ENCODE data around the gene CARD14. TPM values are rescaled to one million over a fixed set of nuclear protein-coding genes. Genes with fewer than 3 reads are reported as not detected.

The CARD14 gene
- total and polyA plus RNA-seq, 2 experiments from 2014 or later = 2.7 to 2.9 TPM

DNA sequence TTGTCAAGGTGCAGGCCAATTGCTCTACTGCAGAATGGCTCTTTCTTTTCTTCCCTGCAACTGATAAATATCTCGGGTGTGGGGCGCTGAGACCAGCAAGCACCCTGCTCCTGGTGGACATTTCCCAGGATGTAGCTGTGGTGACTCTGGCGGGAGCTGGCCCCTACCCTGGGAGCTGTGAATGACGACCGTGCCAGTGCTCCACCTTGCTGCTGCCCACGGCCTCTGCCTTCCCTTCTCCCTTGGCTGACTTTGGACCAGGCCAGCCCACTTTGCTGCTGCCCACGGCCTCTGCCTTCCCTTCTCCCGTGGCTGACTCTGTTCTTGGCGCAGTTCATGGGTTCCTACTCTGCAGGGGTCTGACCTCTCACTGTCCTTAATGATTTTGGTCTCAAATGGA is 16.1 kb downstream of the CARD14 start:
- no peak for DNase-seq (ENCODE audit: low read depth in 1 of 2, low spot score in 1 of 2)
- no peaks in the 10 kb centered on the region for H3K27me3 ChIP-seq
- TF ChIP-seq CTCF (IDR thresholded peaks at IDR 0.05; ENCODE audit: low read depth, low read length) = no peak

GRCh38 chr17:80187090-80187489 is 17.3 kb downstream of the CARD14 start:
- Histone ChIP-seq H3K27me3 (no peaks in the 10 kb centered on the region), H3K27ac (no peak overlapping the region), H3K4me1 (ENCODE audit: low read depth) (no peaks in the 10 kb centered on the region), H3K4me3 (no peak overlapping the region), H3K9me3 (ENCODE audit: low read depth) (no peaks in the 10 kb centered on the region), H3K36me3 (no peaks in the 10 kb centered on the region)
- TF ChIP-seq CTCF (IDR thresholded peaks at IDR 0.05; ENCODE audit: low read depth, low read length) = no peak
- DNase-seq (ENCODE audit: low read depth in 1 of 2, low spot score in 1 of 2) = peak in 1 of 2 donors; percentile 65

More for the DNA sequence above, 16.1 kb downstream of the CARD14 start:
- no peaks in the 10 kb centered on the region for H3K9me3 ChIP-seq (ENCODE audit: low read depth)
- H3K27ac ChIP-seq = no peak overlapping the region
- H3K4me3 ChIP-seq = no peak overlapping the region
- H3K4me1 ChIP-seq (ENCODE audit: low read depth) = no peaks in the 10 kb centered on the region
- no peaks in the 10 kb centered on the region for H3K36me3 ChIP-seq

- H3K36me3 ChIP-seq = no peaks in the 10 kb centered on the region
- no peak overlapping the region for H3K4me3 ChIP-seq
- no peak for TF ChIP-seq CTCF (IDR thresholded peaks at IDR 0.05; ENCODE audit: low read depth, low read length)
- no peaks in the 10 kb centered on the region for H3K4me1 ChIP-seq (ENCODE audit: low read depth)
- H3K27me3 ChIP-seq = no peaks in the 10 kb centered on the region
- H3K27ac ChIP-seq = no peak overlapping the region
- no peaks in the 10 kb centered on the region for H3K9me3 ChIP-seq (ENCODE audit: low read depth)
- DNase-seq (ENCODE audit: low read depth in 1 of 2, low spot score in 1 of 2) = peak in 1 of 2 donors; percentile 65
These were observed 17.7 kb downstream of the CARD14 start for GRCh38 chr17:80187515-80187941.

- Histone ChIP-seq H3K27ac (no peak overlapping the region), H3K27me3 (no peaks in the 10 kb centered on the region), H3K9me3 (ENCODE audit: low read depth) (no peaks in the 10 kb centered on the region), H3K4me1 (ENCODE audit: low read depth) (no peaks in the 10 kb centered on the region), H3K4me3 (no peak overlapping the region), H3K36me3 (no peaks in the 10 kb centered on the region)
- DNase-seq (ENCODE audit: low read depth in 1 of 2, low spot score in 1 of 2) = no peak
- TF ChIP-seq CTCF (IDR thresholded peaks at IDR 0.05; ENCODE audit: low read depth, low read length) = no peak
These were observed 19.8 kb downstream of the CARD14 start for GRCh38 chr17:80189611-80190010.

- no peak for TF ChIP-seq CTCF (IDR thresholded peaks at IDR 0.05; ENCODE audit: low read depth, low read length)
- no peaks in the 10 kb centered on the region for H3K27me3 ChIP-seq
- H3K9me3 ChIP-seq (ENCODE audit: low read depth) = no peaks in the 10 kb centered on the region
- no peaks in the 10 kb centered on the region for H3K4me1 ChIP-seq (ENCODE audit: low read depth)
- no peak overlapping the region for H3K27ac ChIP-seq
- no peaks in the 10 kb centered on the region for H3K36me3 ChIP-seq
- no peak overlapping the region for H3K4me3 ChIP-seq
- DNase-seq (ENCODE audit: low read depth in 1 of 2, low spot score in 1 of 2) = no peak
These were observed 20.9 kb downstream of the CARD14 start for GRCh38 chr17:80190716-80191115.

DNA sequence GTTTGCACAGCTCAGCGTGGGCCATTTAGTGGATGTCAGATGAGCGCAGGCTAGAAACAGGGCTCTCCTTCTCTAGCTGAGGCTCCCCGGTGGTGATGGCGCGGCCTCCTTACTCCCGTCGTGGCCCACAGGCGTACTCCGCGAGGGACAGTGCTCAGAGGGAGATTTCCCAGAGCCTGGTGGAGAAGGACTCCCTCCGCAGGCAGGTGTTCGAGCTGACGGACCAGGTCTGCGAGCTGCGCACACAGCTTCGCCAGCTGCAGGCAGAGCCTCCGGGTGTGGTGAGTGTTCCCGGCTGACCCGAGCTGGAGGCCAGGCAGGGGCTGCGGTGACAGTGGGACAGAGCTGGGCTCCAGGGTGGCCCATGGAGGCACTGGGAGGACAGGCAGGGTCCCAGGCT is 21.4 kb downstream of the CARD14 start:
- no peak for DNase-seq (ENCODE audit: low read depth in 1 of 2, low spot score in 1 of 2)
- Histone ChIP-seq H3K27ac (no peak overlapping the region), H3K27me3 (no peaks in the 10 kb centered on the region), H3K9me3 (ENCODE audit: low read depth) (no peaks in the 10 kb centered on the region), H3K4me1 (ENCODE audit: low read depth) (no peaks in the 10 kb centered on the region), H3K36me3 (no peaks in the 10 kb centered on the region), H3K4me3 (no peak overlapping the region)
- no peak for TF ChIP-seq CTCF (IDR thresholded peaks at IDR 0.05; ENCODE audit: low read depth, low read length)

Data from cardiac muscle cell (in vitro differentiated cells and primary cell).